Stimulated activated CD8-positive, alpha-beta memory T cell treated with anti-CD3 and anti-CD28 coated beads, Interleukin-7, amount 100 ng/mL, for 24 hours (primary cell): ENCODE data around the gene ZKSCAN2.

Experiments used
- DNase-seq: peaks from one replicate; pipeline ENCODE4 v3.0.0-alpha.2; 2020; ENCODE audit warnings: low read depth

Gene ZKSCAN2

GRCh38 chr16:25223964-25224363 lies 33.7 kb downstream of the ZKSCAN2 start:
- DNase-seq: no peak

GRCh38 chr16:25222959-25223358 lies 34.7 kb downstream of the ZKSCAN2 start:
- no peak for DNase-seq

GRCh38 chr16:25219070-25219737 lies 38.4 kb downstream of the ZKSCAN2 start:
- no peak for DNase-seq

DNA sequence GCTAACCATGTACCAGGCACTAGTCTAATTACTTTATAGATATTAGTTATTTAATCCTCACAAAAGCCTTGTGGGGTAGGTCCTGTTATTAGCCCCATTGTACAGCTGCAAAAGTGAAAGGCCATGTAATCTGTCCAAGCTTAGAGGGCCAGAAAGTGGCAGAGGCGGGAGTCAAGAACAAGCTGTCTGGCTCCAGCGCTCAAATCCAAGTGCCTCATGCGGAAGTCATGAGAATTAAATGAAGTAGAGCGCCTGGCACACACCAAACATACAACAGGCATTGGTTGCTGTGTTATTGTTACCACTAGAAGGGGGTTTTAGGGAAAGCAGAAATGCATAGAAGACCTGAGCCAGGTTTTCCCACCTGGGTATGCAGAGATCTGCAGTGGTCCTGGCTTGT lies 39.7 kb downstream of the ZKSCAN2 start:
- DNase-seq: no peak

- no peak for DNase-seq
These were observed 40.5 kb downstream of the ZKSCAN2 start for GRCh38 chr16:25217112-25217511.

DNA sequence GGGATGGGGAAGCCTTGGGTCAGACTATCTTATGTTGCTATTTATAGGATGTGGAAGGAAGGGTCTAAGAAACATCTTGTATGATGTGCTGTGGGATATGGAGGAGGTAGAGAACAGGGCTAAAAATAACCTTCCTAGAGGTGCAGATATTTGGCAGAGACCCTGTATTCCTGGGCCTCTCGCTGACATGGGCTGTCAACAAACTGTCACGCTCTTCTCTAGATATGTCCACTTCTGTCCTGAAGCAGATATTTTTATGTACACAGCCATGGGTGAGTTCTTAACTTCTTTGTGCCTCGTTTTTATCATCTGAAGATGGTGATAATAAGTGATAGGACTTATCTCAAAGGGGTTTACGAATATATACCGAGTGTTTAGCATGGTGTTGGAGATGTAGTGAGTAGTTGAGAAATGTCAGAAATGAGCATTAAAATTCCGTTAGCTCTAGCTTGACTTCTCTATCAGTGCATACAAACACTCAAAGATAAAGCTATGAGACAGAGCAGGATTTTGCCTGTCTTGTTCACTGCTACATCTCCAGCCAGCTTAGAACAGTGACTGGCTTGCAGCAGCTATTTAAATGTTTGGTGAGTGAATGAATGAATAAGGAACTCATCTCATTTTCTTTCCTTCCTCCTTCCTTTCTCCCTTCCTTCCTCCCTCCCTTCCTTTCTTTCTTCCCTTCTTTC lies 43.8 kb downstream of the ZKSCAN2 start:
- no peak for DNase-seq

DNA sequence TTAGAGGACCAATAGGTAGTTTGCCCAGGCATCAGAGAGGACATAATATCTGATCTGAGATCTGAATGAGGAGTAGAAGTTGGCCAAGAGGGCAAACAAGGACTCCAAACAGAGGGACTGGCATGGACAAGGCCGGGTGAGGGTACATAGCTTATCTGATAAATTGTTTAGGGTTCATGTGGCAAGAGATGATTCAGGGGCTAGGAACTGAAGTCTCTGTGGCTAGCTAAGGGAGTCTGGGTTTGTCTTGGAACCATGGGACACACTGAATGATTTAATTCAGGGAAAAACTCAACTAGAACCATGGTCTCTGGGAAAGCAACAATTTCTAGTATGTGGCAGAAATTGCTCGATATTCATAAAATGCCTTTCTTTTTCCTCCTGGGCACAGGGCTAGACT lies 45.0 kb downstream of the ZKSCAN2 start:
- DNase-seq: no peak

DNA sequence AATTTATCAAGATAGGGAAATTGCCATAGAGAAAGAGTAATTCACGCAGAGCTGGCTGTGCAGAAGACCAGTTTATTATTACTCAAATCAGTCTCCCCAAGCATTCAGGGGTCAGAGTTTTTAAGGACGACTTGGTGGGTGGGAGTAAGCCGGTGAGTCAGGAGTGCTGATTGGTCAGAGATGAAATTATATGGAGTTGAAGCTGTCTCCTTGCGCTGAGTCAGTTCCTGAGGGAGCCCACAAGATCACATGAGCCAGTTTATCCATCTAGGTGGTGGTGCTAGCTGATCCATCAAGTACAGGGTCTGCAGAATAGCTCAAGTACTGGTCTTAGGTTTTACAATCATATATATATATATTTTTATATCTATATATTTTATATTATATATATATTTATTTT lies 46.9 kb downstream of the ZKSCAN2 start:
- no peak for DNase-seq

DNA sequence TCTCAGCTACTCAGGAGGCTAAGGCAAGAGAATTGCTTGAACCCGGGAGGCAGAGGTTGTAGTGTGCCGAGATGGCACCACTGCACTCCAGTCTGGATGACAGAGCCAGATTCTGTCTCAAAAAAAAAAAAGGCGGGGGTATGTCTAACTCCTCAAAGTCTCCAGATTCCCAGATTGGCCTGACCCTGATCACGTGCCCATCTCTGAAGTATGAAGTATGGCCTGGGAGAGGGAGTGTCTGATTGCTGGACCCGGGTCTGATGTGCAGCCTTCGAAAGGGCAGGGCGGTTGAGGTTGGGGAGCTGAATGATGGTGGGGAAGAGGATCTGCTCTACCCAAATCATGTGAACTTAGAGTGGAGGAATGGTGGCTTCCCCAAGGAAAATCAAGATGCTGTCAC lies 58.2 kb downstream of the ZKSCAN2 start:
- DNase-seq: no peak

DNA sequence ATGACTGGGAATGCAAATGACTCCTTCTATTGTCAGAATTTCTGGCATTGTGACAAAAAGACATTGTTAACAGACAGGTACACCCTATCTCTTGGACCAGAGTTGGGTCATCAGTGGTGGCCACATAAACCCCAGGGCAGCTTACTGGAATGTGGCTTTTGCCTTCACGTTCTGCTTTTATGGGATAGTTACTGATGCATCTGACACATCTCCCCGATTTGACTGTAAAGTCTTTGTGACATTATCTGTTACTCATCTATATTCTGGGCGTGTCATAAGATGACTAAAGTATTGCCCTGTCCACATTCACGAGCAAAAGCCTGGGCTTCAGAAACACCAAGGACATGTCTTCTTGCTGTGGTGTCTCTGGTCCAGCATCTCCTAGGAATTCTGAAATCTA lies 59.6 kb downstream of the ZKSCAN2 start:
- no peak for DNase-seq

DNA sequence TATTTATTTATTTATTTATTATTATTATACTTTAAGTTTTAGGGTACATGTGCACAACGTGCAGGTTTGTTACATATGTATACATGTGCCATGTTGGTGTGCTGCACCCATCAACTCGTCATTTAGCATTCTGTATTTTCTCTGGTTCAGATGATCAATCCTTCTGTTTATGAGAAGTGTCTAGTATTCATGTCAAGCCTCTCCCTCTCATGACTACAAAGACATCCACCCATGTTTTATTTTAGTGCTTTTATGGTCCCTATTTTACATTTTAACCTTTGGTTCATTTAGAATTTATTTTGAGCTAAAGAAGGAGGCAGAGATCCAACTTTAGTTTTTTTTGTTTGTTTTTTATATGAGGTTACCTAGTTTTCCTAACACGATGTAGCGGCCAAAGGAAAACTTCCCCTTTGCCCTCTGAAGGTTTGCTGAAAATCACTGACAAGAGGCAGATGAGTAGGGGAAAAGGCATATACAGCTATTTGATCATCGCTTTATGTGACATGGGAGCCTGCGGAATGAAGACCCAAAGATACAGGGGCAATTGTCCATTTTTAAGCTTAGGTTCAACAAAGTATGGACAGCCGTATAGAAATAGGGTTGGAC lies 63.3 kb downstream of the ZKSCAN2 start:
- DNase-seq: no peak

DNA sequence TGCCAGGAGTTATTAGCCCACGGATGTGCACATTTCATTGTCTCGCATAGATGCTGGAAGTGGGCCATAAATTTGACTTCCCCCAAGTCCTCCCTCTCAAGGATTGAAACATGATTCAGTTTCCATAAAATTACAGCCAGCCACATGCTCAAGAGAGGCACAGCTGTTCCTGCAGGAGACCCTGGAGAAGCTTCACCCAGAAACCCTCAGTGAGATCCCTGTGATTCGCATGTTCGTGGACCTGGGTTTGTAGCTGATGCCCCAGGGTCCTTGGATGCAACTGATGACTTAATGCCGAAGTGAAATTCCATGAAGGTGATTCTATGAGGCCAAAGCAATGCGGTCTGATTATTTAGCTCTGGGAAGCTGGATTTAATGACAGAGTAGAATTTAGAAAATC lies 65.5 kb downstream of the ZKSCAN2 start:
- DNase-seq: no peak

DNA sequence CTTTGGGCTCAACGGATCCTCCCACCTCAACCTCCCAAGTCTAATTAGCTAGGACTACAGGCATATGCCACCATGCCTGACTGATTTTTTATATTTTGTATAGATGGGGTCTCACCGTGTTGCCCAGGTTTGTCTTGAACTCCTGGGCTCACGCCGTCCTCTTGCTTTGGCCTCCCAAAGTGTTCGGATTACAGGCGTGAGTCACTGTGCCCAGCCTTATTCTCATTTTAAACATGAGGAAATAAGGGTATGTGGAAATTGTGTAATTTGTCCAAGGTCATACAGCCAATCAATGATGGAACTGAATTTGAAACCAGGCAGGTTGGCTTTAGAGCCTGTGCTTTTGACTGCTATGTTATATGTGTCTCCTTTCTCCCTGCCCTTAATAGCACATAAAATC lies 68.3 kb downstream of the ZKSCAN2 start:
- DNase-seq: no peak

DNA sequence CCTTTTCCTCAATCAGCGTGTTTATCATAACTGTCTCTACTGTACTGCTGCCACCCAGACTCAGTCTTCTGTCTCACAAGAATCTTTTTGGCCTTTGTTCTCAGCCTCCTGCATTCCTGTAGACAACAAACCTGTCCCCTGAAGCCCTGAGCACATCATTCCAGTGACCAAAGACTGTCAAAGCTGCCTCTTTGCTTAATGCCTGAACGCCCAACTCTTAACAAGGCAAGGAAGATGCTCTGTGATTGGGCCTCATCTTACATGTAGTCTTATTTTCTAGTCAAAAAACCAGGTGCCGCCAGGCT lies 70.2 kb downstream of the ZKSCAN2 start:
- no peak for DNase-seq
